HG03565 (cell line): ENCODE data around the gene AGAP1.

Experiments used
- ATAC-seq: cut with Tn5 transposase; IDR thresholded peaks from one replicate; pipeline ENCODE4 v1.9.1; 2021; ENCODE audit warnings: mild to moderate bottlenecking, moderate library complexity; ENCODE audit not compliant: unreplicated experiment

The AGAP1 gene

DNA sequence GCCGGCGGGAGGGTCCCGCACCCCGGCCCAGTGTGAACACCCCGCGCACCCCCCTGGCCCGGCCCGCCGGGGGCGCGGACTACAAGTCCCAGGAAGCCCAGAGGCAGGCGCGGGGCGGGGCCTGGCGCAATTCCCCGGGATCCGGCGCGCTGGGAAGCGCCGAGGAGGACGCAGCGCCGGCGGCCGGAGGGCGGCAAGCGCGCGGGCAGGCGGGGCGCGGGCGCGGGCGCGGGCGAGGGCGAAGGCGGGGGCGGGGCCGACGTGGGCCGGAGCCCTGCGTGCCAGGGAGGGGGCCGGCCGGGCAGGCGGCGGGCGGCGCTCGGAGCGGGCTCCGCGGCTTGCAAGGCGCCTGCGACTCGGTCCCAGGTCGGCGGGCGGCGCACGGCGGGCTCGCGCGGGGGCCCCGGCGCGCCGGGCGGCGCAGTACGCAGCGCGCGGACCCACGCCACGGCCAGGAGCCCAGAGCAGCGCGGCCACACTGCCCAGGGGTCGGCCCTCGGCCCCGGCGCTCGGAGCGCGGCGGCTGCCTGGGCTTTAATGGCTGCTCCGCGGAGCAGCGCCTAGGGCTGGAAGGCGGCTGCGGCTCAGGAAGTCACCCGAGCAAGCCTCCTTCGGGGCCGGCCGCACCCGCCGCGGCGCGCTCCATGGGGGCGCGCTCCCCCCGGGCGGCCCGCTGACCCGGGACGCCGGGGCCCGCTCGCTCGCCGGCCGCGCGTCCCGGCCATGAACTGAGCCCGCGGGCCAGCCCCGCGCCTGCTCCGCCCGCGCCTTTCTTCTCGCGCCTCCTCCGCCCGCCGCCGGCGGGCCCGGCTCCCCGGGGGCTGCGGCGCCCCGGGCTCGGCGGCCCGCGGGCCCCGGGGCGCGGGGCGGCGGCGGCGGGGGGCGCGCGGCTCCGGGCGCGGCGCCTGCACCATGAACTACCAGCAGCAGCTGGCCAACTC lies at the start of gene AGAP1:
TSS of gene AGAP1 (plus strand) at position 269 of the 941 bp plus-strand sequence.
- no peak for ATAC-seq

DNA sequence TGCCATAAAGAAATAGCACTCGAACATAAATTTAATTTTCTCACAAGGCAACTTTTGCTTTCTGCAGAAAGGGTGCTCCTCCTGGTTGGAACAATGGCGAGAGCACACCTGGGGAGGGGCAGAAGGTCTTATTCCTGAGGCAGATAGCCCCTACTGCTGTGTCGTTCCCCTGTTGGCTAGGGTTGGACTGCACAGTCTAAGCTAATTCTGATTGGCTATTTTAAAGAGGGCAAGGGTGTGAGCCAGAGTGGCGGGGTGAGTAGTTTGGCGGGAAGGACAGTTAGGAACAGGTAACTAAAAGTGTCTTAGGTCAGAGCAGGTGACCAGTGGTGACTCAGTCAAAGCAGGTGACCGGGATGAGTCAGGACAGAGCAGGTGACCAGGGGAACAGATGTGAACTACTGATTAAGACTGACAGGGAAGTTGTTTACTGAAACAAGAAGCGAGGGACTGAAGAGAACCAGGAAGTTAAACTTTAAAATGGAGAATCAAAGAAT lies 49.7 kb upstream of the AGAP1 start:
- no peak for ATAC-seq

GRCh38 chr2:235445116-235445515 lies 48.7 kb upstream of the AGAP1 start:
- ATAC-seq, result no peak

DNA sequence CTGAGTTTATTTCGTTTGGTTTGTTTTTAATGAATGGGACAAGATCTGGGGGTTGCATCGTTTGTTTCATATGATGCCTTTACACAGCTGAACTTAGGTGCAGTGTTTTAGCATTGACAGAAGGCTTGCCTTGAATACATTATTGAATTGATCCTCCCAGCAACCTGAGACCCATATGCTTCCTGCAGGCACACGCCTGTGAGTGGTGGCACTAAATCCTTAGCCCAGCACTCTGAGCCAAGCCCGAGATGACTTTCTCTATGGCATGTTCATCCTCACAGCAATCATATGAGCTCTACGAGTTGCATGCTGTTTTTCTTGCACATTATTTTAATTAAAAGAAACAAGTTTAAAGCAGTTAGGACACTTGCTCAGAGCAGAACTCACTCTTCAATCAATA lies 47.8 kb upstream of the AGAP1 start:
- no peak for ATAC-seq

DNA sequence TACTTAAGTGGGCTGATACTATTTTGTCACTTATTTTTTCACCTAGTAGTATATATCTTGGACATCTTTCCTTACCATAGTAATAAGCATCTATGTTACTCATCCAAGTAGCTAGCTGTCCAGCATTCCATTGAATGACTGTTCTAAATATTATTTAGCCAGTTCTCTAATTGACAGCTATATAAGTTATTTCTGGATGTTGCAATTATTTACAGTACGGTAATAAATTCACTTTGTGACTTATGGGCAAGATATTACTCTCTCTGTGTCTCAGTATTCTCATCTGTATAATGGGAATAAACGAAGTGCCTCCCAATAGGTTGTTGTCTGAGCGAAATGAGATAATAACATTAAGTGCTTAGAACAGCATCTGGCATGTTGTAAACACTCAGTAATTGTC lies 46.6 kb upstream of the AGAP1 start:
- no peak for ATAC-seq

DNA sequence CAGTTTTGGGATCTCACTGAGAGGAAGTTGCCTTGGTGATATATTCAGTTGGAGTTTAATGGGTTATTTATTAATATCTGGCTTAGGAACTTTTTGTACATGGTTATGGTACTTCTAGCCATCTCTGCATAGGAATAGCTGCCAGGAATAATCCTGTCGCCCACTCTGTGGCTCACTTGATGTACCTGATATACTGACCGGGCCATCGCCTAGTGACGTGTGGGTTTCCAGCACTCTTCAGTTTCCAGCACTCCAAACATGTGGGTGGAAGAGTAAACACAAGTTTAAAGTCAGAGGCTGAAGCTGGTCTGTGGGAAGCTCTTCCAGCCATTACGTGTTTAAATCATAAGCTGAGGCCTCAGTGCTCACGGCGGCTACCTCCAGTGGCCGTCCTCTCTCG lies 44.3 kb upstream of the AGAP1 start:
- ATAC-seq, result no peak

GRCh38 chr2:235453605-235454151 lies 40.2 kb upstream of the AGAP1 start:
- ATAC-seq, result no peak

DNA sequence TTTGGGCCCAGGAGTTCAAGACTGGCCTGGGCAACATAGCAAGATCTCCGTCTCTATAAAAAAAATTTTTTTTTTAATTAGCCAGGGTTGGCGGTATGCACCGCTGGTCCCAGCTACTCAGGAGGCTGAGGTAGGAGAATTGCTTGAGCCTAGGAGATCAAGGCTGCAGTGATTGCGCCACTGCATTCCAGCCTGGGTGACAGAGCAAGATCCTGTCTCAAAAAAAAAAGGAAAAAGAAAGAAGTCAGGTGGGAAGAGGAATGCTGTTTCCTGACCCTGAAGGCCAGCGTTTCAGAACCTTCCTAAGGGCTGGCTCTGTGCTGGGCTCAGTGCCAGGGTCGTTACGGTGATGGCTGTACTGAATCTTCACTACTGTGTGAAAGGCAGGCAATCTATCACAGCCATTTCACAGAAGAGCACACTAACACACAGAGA lies 35.0 kb upstream of the AGAP1 start:
- no peak for ATAC-seq

DNA sequence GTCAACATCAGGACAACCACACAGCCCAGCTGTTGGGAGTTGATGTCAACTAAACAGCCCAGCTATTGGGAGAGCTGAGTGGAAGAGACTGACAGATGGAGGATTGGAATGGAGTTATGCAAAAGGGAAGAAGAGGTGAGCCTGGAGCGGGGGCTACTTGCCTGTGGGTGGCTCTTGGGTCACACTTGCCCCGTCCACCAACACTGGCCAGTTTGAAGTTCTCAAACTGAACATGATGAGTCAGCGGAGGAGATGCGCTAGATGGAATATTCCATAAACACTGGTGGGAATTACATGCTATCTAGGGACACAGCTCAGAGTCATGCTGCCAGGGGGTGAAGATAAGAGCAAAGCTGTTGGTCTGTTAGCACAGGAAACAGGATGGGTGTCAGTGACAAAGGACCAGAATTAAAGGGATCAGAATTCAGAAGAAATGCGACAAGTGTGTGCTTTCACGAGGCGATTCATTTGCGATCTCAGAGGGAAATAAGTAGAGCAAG lies 33.2 kb upstream of the AGAP1 start:
- no peak for ATAC-seq

GRCh38 chr2:235461763-235462414 lies 32.0 kb upstream of the AGAP1 start:
- no peak for ATAC-seq

DNA sequence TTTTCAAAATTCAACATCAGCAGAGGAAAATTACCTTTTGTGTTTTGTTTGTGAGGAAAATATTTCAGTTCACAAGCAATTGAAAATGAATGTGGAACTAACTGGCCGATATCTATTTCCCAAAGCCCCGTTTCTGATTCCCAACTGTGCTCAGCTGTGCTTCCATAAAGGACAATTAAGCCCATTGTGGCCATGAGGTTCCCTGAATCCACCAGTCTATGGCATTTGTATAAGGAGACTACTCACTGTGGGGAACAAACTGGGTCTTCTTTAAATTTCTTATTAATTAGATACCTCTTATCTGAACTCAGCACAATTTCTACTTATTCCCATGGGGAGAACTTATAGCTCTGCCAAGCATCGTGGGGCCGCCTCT lies 31.4 kb upstream of the AGAP1 start:
- ATAC-seq, result no peak

GRCh38 chr2:235463893-235464292 lies 29.9 kb upstream of the AGAP1 start:
- no peak for ATAC-seq

DNA sequence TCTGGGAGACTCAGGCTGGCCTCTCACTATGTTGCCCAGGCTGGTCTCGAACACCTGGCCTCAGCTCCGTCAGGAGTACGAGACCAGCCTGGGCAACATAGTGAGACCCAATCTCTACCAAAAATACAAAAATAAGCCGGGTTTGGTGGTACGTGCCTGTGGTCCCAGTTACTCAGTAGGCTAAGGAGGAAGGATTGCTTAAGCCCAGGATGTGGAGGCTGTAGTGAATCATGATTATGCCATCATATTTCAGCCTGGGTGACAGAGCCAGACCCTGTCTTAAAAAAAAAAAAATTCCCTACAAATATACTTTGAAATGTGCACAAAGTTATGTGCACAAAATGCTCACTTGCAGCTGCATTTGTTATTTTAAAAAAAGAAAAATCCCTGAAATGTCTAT lies 26.3 kb upstream of the AGAP1 start:
- ATAC-seq, result no peak

DNA sequence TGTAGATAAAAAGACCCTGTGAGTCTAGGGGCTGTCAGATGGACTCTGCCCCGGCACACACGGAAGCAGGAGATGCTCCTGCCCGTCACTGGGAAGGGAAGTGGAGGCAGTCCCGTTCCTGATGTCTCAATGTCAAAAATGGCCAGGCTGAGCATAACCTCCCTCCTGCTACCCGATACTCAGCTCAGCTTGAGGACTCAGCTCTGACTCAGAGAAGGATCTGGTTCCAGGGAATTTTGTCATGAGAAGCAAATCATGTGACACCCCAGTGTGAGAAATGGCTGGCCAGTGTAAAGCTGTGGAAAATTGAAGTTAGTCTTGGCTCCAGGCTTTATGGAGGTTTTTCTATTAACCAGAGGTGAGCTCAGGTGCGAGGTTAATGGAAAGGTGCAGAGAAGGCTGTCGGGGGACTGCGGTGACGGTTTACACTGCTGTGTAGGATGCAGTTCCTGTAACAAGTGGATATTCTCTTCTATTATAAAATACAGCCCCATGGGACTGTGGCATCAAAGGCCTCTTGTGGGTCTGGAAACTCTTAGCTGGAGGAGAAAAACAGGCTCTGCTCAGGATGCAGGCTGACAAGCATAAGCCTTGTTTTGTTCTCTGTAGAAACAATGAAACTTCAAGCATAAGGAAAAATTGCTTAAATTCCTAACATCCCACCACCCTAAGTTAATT lies 24.7 kb upstream of the AGAP1 start:
- no peak for ATAC-seq

DNA sequence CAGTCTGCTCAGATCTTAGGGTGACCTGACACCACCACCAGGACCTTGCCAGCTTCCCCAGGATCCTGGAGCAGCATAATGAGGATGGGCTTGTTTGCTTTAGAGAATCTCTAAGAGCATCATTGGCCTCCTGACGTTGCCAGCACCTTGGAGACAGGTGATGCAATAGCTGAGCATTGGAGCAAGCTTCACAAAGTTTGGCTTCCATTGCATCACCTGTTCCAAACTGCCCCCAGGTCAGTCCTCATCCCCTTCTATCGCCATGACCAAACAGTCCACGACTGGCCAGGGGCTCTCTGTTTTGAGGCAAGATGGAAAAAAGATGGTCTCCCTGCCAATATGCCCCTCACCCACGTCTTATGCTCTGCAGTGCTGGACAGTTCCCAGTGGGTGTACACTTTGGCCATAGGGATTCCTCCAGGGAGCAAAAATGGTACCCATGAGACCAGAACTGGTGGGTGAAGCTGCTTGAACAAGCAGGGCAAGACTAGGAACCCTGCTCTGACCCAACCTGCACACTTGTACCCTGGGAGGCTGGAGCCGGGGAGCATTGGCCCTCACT lies 22.6 kb upstream of the AGAP1 start:
- no peak for ATAC-seq

DNA sequence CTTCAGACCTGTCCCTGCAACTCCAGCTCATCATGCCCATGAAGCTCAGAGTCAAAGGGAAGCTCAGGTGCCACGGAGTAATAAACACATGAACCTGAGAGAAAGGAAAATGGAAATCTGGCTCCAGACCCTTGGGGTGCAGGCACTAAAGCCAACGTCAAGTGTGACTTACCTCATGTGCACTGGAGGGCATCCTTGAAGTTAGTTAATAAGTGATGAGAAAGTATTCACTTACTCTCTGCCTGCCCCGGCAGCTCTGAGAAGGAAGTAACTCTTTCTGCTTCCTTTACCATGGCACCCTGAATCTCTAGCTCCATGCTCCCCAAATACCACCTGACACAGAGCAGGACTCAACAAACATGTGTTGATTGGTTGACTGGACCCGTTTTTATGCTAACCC lies 21.4 kb upstream of the AGAP1 start:
- no peak for ATAC-seq

DNA sequence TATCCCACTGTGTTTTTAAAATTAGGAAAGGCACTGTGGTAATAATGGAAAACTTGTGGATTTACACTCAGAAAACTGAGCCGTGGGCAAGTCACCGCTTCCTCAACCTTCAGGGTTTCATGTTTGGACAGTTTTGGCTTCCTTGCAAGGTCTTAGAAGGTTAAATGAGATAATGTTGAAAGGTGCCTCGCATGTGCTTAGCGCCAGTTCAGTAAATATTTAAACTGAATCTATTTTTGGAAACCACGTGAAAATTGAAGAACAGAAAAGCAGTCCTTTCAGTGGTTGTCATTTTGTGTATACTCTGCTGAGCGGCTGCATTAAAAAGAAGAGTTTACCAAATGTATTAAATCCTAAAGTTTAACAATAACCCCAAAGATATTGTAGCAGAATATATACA lies 15.2 kb upstream of the AGAP1 start:
- no peak for ATAC-seq

- ATAC-seq, result no peak
Observed at GRCh38 chr2:235479604-235480003, 14.2 kb upstream of the AGAP1 start.

DNA sequence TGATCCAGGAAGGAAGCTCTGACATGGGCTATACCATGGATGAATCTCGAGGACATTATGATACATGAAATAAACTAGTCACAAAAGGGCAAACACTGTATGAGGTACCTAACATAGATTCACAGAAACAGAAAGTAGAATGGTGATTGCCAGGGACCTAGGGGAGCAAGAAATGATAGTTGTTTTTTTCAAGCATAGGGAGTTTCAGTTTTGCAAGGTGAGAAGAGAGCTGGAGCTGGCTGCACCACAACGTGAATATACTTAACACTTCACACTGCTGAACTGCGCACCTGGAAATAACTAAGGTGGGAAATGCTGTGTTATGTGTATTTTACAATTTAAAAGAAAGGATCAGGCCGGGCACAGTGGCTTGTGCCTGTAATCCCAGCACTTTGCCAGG lies 13.2 kb upstream of the AGAP1 start:
- ATAC-seq, result no peak

GRCh38 chr2:235483313-235483712 lies 10.5 kb upstream of the AGAP1 start:
- no peak for ATAC-seq

- no peak for ATAC-seq
Observed at GRCh38 chr2:235485362-235485761, 8.5 kb upstream of the AGAP1 start.
